Fibroblast of lung (primary cell): ENCODE measurements around the gene CDIPT. TPM values are rescaled to one million over a fixed set of nuclear protein-coding genes. Genes with fewer than 3 reads are reported as not detected.
"Not testable (repeated sequence)": the region's sequence is repeated elsewhere in the genome, so short reads cannot be mapped to it uniquely, and the experiment has no call there.

Experiments
- DNase-seq, 2 donors: peaks; one replicate each; pipeline versions ENCODE4 v3.0.0 to v3.0.0-alpha.2; 2010; ENCODE audit warnings: low read depth in 2 of 2
- H2AFZ ChIP-seq: 2 replicates; pipeline ENCODE4 v1.5.1; 2012; ENCODE audit warnings: low read length, control low read depth, inconsistent platforms
- H3K27ac ChIP-seq: 2 replicates; pipeline ENCODE4 v1.5.1; 2011; ENCODE audit warnings: low read length, control low read depth; ENCODE audit not compliant: insufficient read depth
- H3K27me3 ChIP-seq: 2 replicates; pipeline ENCODE4 v1.5.1; 2011; ENCODE audit warnings: mild to moderate bottlenecking, low read length; ENCODE audit not compliant: control insufficient read depth, insufficient read depth
- H3K36me3 ChIP-seq: 2 replicates; pipeline ENCODE4 v1.5.1; 2011; ENCODE audit warnings: low read length; ENCODE audit not compliant: control insufficient read depth, insufficient read depth
- H3K4me1 ChIP-seq: 2 replicates; pipeline ENCODE4 v1.5.1; 2011; ENCODE audit warnings: low read length; ENCODE audit not compliant: control insufficient read depth, insufficient read depth; ENCODE audit errors: extremely low read depth
- H3K4me2 ChIP-seq: 2 replicates; pipeline ENCODE4 v1.5.1; 2011; ENCODE audit warnings: low read length, control low read depth; ENCODE audit not compliant: insufficient read depth; ENCODE audit errors: extremely low read depth
- H3K4me3 ChIP-seq, 4 experiments: fragments of 200-600 bp in 1 of 4; sonication (generic) in 1 of 4; replicated peaks in 1 of 4; 2 replicates each; pipeline ENCODE4 v1.5.1; 2011 to 2016; ENCODE audit warnings: low read length in 4 of 4, low read depth in 3 of 4, mild to moderate bottlenecking in 3 of 4, control low read depth in 2 of 4, inconsistent platforms in 1 of 4, mixed read lengths in 1 of 4; ENCODE audit not compliant: insufficient read depth in 1 of 4; ENCODE audit errors: control extremely low read depth in 1 of 4
- H3K79me2 ChIP-seq: 2 replicates; pipeline ENCODE4 v1.5.1; 2012; ENCODE audit warnings: mild to moderate bottlenecking, low read length, inconsistent platforms; ENCODE audit not compliant: control insufficient read depth, insufficient read depth
- H3K9ac ChIP-seq: 2 replicates; pipeline ENCODE4 v1.5.1; 2011; ENCODE audit warnings: mild to moderate bottlenecking, low read length, control low read depth; ENCODE audit not compliant: insufficient read depth
- H3K9me3 ChIP-seq: 2 replicates; pipeline ENCODE4 v1.5.1; 2012; ENCODE audit warnings: low read depth, low read length; ENCODE audit not compliant: control insufficient read depth, insufficient read depth
- H4K20me1 ChIP-seq: 2 replicates; pipeline ENCODE4 v1.5.1; 2011; ENCODE audit warnings: low read length; ENCODE audit not compliant: control insufficient read depth, insufficient read depth; ENCODE audit errors: extremely low read depth
- CTCF ChIP-seq, 2 donors: IDR thresholded peaks in 1 of 2; conservative IDR thresholded peaks in 1 of 2; 1 replicate in 1 of 2; 2 replicates in 1 of 2; pipeline ENCODE4 v1.5.1; 2011 to 2012; ENCODE audit warnings: low read length in 2 of 2, control low read depth in 1 of 2, inconsistent platforms in 1 of 2, low read depth in 1 of 2, mild to moderate bottlenecking in 1 of 2
- EZH2 ChIP-seq: IDR thresholded peaks from 2 replicates; pipeline ENCODE4 v1.5.1; 2012; ENCODE audit warnings: low read length, control low read depth, mild to moderate bottlenecking; ENCODE audit errors: missing control alignments
- polyA plus RNA-seq, 2 donors: library from polyadenylated mRNA; depleted of rRNA in 1 of 2; stranded (reverse) in 1 of 2; unstranded in 1 of 2; fragments of >200 nt; gene quantifications; 2 replicates each; pipeline ENCODE4 v1.2.1, GENCODE V29; 2011 to 2012; ENCODE audit warnings: missing spikeins in 1 of 2
- total RNA-seq: library from RNA; depleted of rRNA; stranded (reverse); fragments of >200 nt; gene quantifications from 2 replicates; pipeline ENCODE4 v1.2.1, GENCODE V29; 2014

CDIPT gene
- total and polyA plus RNA-seq, 2 donors (not counting 1 experiment from before 2014, with no cell fraction given): 84.9 to 99.6 TPM

DNA sequence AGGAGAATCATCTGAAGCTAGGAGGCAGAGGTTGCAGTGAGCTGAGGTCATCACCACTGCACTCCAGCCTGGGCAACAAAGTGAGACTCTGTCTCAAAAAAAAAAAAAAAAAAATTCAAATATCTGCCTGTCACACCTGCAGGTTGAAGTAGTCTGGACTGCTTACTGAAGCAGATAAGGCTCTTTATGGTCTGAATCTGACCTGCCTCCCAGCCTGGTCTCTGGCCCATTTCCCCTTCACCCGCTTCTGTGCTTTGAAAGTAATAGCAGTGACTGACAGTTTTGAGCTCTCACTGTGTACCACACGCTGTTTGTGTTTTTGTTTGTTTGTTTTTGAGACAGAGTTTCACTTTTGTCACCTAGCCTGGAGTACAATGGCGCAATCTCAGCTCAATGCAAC, 30.5 kb upstream of the CDIPT start:
- Histone ChIP-seq H3K9ac (no peak overlapping the region), H3K27ac (no peak overlapping the region), H3K4me2 (no peak overlapping the region), H3K36me3 (no peaks in the 10 kb centered on the region), H3K27me3 (peaks cover 9% of the 10 kb centered on the region), H4K20me1 (peaks cover 2% of the 10 kb centered on the region), H2AFZ (no peak overlapping the region), H3K79me2 (no peaks in the 10 kb centered on the region), H3K4me3 (no peak overlapping the region), H3K9me3 (no peaks in the 10 kb centered on the region), H3K4me1 (no peaks in the 10 kb centered on the region)
- TF ChIP-seq CTCF (conservative IDR thresholded peaks at IDR 0.05 in 1 of 2, IDR thresholded peaks at IDR 0.05 in 1 of 2; ENCODE audit: low read depth in 1 of 2, low read length in 2 of 2) (no peak), EZH2 (no peak)
- no peak for DNase-seq

DNA sequence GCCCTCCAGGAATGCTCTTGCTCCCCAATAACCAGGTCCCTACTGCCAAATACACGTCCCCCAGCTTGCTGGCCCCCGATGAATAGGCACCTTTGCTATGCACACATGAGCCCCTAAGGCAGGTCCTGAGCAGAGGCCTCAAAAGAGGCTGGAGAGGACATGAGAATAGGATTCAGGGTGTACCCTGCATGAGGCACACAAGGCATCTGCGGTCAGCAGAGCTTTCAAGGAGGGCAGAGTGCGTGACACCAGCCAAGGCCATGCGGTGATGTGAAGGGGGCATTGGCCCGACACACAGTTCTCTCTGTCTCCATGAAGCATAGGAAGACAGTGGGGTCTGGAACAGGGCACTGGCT, 29.4 kb upstream of the CDIPT start:
- DNase-seq: no peak
- Histone ChIP-seq H3K9me3 (no peaks in the 10 kb centered on the region), H3K4me2 (no peak overlapping the region), H2AFZ (no peak overlapping the region), H3K9ac (no peak overlapping the region), H3K36me3 (no peaks in the 10 kb centered on the region), H3K4me1 (no peaks in the 10 kb centered on the region), H3K79me2 (no peaks in the 10 kb centered on the region), H3K4me3 (no peak overlapping the region), H3K27me3 (no peaks in the 10 kb centered on the region), H4K20me1 (peaks cover 2% of the 10 kb centered on the region), H3K27ac (no peak overlapping the region)
- TF ChIP-seq CTCF (conservative IDR thresholded peaks at IDR 0.05 in 1 of 2, IDR thresholded peaks at IDR 0.05 in 1 of 2; ENCODE audit: low read depth in 1 of 2, low read length in 2 of 2) (no peak), EZH2 (no peak)

DNA sequence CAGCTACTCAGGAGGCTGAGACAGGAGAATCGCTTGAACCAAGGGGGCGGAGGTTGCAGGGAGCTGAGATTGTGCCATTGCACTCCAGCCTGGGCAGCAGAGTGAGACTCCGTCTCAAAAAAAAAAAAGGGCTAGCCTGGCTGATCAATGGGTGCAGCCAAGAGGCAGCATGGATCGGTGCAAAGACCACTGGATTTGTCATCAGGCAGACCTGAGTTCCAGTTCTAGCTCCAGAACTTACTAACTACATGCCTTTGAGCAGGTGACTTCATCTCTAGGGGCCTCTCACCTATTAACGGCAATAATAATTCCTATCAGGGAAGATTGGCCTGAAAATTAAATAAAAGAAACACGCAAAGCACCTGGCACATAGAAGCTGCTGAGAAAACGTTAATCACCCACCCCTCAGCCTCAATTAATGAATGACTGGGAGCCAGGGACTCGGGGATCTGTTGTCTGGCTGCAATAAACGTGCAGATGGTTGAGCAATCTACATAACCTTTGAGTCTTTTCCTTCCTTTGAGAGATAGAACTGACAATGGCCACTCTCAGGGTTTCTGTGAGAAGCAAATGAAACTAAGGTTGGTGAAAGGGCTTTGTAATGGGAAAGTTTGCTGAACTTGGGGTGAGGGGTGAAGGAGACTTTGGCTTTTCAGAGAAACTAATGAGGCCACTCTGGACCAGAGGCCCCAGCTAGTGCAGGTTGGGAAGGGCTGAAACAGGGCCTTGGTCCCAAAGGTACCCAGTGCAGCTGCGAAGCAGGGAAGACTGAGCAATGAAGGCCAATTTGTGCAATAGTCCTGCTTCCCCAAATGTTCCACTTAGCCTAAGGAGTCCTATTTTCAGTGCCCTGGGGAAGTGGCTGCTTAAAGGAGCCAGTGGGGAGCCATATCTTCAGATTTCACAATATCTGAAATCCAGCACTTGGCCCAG, 28.8 kb upstream of the CDIPT start:
- Histone ChIP-seq H4K20me1 (peaks cover 2% of the 10 kb centered on the region), H3K79me2 (no peaks in the 10 kb centered on the region), H3K4me1 (no peaks in the 10 kb centered on the region), H3K4me3 (no peak overlapping the region), H3K9me3 (no peaks in the 10 kb centered on the region), H3K27ac (no peak overlapping the region), H2AFZ (no peak overlapping the region), H3K4me2 (no peak overlapping the region), H3K27me3 (no peaks in the 10 kb centered on the region), H3K9ac (no peak overlapping the region), H3K36me3 (no peaks in the 10 kb centered on the region)
- DNase-seq: no peak
- TF ChIP-seq EZH2: no peak
- TF ChIP-seq CTCF (conservative IDR thresholded peaks at IDR 0.05 in 1 of 2, IDR thresholded peaks at IDR 0.05 in 1 of 2; ENCODE audit: low read depth in 1 of 2, low read length in 2 of 2): no peak

DNA sequence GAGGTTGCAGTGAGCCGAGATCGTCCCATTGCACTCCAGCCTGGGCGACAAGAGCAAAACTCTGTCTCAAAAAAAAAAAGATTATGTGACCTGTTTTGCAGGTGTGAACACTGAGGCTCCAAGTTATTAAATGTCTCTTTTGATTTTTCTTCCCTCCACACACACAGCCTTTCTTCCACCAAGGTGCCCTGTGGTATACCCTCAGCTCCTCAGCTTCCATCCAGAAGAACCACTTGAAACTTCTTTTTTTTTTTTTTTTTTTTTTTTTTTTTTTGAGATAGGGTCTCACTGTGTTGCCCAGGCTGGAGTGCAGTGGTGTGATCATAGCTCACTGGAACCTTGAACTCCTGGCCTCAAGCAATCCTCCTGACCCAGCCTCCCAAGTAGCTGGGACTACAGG, 26.3 kb upstream of the CDIPT start:
- H4K20me1 ChIP-seq, H3K4me1 ChIP-seq, H3K9me3 ChIP-seq, H3K9ac ChIP-seq, H3K4me3 ChIP-seq, H3K4me2 ChIP-seq, H3K27ac ChIP-seq, H2AFZ ChIP-seq, H3K36me3 ChIP-seq, H3K27me3 ChIP-seq, H3K79me2 ChIP-seq, DNase-seq: not testable (repeated sequence)
